HepG2 (cell line): ENCODE results near the gene INHA. TPM values are rescaled to one million over a fixed set of nuclear protein-coding genes. Genes with fewer than 3 reads are reported as not detected.

ENCODE experiments used
- CBX2 ChIP-seq, 2 experiments: fragments of 200-600 bp in 1 of 2; sonication (generic); formaldehyde crosslinking in 1 of 2; IDR thresholded peaks; 2 replicates each; pipeline versions ENCODE4 v1.7.0 to v1.8.1; 2018 to 2022; ENCODE audit warnings: low read depth in 2 of 2, low read length in 1 of 2, mild to moderate bottlenecking in 1 of 2, missing genetic modification reagents in 1 of 2
- KAT8 ChIP-seq: IDR thresholded peaks from 2 replicates; pipeline ENCODE4 v1.6.1; 2016; ENCODE audit warnings: missing genetic modification reagents, missing compliant biosample characterization
- MXI1 ChIP-seq: IDR thresholded peaks from 3 replicates; pipeline ENCODE4 v1.6.1; 2012; ENCODE audit warnings: low read depth, low read length, inconsistent platforms, borderline replicate concordance
- PRMT3 ChIP-seq: sonication (generic); formaldehyde crosslinking; IDR thresholded peaks from 2 replicates; pipeline ENCODE4 v1.8.1; 2022; ENCODE audit warnings: low read depth, mild to moderate bottlenecking, moderate library complexity, missing genetic modification reagents, borderline replicate concordance
- TAF1 ChIP-seq: sonication (generic); formaldehyde crosslinking; IDR thresholded peaks from 2 replicates; pipeline ENCODE4 v1.4.0; 2020; ENCODE audit warnings: missing genetic modification reagents
- TCF12 ChIP-seq, 2 experiments: fragments of 450-650 bp in 1 of 2; sonication (generic) in 1 of 2; formaldehyde crosslinking in 1 of 2; IDR thresholded peaks; 2 replicates each; pipeline versions ENCODE4 v1.6.1 to v1.8.0; 2017 to 2022; ENCODE audit warnings: antibody characterized with exemption in 1 of 2, mild to moderate bottlenecking in 1 of 2, missing genetic modification reagents in 1 of 2, moderate library complexity in 1 of 2
- ZIK1 ChIP-seq: sonication (generic); formaldehyde crosslinking; IDR thresholded peaks from 2 replicates; pipeline ENCODE4 v1.5.0; 2020; ENCODE audit warnings: mild to moderate bottlenecking, low read depth, missing genetic modification reagents, borderline replicate concordance
- ZNF552 ChIP-seq: sonication (generic); formaldehyde crosslinking; IDR thresholded peaks from 2 replicates; pipeline ENCODE4 v1.9.0; 2022; ENCODE audit warnings: missing genetic modification reagents, mild to moderate bottlenecking, borderline replicate concordance
- ZNF678 ChIP-seq: sonication (generic); formaldehyde crosslinking; IDR thresholded peaks from 2 replicates; pipeline ENCODE4 v1.4.0; 2020; ENCODE audit warnings: mild to moderate bottlenecking, missing genetic modification reagents
- polyA plus RNA-seq, 8 experiments: library from polyadenylated mRNA; depleted of rRNA in 3 of 8; stranded (reverse) in 7 of 8; unstranded in 1 of 8; fragments of >200 nt; fragmentation: Illumina TruSeq in 4 of 8; extraction: Trizol in 4 of 8; gene quantifications; 2 replicates each; pipeline versions ENCODE4 v1.2.1 to v1.2.3, GENCODE V29; 2011 to 2016; ENCODE audit warnings: low read depth in 4 of 8, missing spikeins in 1 of 8, mixed read lengths in 1 of 8; ENCODE audit not compliant: insufficient read depth in 1 of 8
- total RNA-seq, 5 experiments: library from RNA; depleted of rRNA; stranded (reverse); fragments of >200 nt; fragmentation: Illumina TruSeq; extraction: Trizol; gene quantifications; 2 replicates each; pipeline ENCODE4 v1.2.3, GENCODE V29; 2016; ENCODE audit warnings: low read depth in 1 of 5
- TF ChIP-seq, protein P1 (sequence below): sonication (generic); formaldehyde crosslinking; IDR thresholded peaks from 2 replicates; pipeline ENCODE4 v1.4.0; 2020; ENCODE audit warnings: missing genetic modification reagents
- TF ChIP-seq, protein P2 (sequence below): sonication (generic); formaldehyde crosslinking; IDR thresholded peaks from 2 replicates; pipeline ENCODE4 v1.4.0; 2020; ENCODE audit warnings: low read depth, mild to moderate bottlenecking, missing genetic modification reagents
- TF ChIP-seq, protein P3 (sequence below): sonication (generic); formaldehyde crosslinking; IDR thresholded peaks from 2 replicates; pipeline ENCODE4 v1.4.0; 2020; ENCODE audit warnings: missing genetic modification reagents
- TF ChIP-seq, protein P4 (sequence below): sonication (generic); formaldehyde crosslinking; IDR thresholded peaks from 2 replicates; pipeline ENCODE4 v1.4.0; 2020; ENCODE audit warnings: mild to moderate bottlenecking, missing genetic modification reagents, borderline replicate concordance

INHA gene
- total and polyA plus RNA-seq, 2 of the 13 experiments (the other 11 are each of a cell fraction or from before 2014, with no cell fraction given) = 4.1 to 15.2 TPM

DNA sequence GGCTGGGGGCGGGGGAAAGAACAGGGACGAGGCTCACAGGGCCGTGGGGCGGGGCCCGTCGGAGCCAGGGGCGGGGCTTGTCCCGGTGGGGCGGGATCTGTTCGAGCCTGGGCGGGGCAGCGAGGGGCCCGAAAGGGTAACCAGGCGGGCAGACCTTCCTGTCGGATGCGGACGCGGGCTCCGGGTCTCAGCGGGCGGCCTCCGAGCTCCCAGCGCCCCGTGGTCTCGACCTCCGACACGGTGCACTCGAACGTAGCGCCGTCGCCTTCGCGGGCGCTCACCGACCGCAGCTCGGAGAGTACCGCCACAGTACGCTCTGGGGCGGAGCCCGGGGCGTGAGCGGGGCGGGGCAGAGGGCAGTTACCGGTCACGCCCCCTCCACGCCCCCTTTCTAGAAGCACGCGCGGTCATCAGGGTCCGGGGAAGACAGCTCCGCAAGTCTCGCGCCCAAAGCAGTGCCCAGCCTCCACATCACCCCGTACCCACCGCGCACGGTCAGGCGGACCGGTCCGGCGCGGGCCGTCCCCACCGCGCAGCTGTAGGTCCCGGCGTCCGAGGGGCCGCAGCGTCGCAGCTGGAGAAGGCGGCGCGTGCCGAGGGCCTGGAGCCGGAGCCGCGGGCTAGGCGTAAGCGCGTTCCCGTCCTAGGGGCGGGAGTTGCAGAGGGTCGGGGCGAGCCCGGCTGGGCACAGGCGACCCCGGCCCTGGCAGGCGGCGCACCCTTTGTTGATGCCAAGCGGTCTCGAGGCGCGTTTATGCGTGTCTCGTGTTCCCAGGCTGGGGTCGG, 19.5 kb upstream of the INHA start (continued):
- TF ChIP-seq, protein P1, sequence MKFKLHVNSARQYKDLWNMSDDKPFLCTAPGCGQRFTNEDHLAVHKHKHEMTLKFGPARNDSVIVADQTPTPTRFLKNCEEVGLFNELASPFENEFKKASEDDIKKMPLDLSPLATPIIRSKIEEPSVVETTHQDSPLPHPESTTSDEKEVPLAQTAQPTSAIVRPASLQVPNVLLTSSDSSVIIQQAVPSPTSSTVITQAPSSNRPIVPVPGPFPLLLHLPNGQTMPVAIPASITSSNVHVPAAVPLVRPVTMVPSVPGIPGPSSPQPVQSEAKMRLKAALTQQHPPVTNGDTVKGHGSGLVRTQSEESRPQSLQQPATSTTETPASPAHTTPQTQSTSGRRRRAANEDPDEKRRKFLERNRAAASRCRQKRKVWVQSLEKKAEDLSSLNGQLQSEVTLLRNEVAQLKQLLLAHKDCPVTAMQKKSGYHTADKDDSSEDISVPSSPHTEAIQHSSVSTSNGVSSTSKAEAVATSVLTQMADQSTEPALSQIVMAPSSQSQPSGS (CRISPR knock-in tag) = 0 out of 2 replicates have a peak, but pooled peaks have one; percentile 18
- TF ChIP-seq, protein P2, sequence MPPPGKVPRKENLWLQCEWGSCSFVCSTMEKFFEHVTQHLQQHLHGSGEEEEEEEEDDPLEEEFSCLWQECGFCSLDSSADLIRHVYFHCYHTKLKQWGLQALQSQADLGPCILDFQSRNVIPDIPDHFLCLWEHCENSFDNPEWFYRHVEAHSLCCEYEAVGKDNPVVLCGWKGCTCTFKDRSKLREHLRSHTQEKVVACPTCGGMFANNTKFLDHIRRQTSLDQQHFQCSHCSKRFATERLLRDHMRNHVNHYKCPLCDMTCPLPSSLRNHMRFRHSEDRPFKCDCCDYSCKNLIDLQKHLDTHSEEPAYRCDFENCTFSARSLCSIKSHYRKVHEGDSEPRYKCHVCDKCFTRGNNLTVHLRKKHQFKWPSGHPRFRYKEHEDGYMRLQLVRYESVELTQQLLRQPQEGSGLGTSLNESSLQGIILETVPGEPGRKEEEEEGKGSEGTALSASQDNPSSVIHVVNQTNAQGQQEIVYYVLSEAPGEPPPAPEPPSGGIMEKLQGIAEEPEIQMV (CRISPR knock-in tag) = peak; percentile 88
- TF ChIP-seq ZNF678 (peak; percentile 97), TAF1 (peak; percentile 66), ZIK1 (CRISPR knock-in tag) (peak; percentile 82; the same call in 1 of the 2 replicates), PRMT3 (CRISPR knock-in tag) (peak; percentile 70; the same call in 1 of the 2 replicates), ZNF552 (CRISPR knock-in tag) (0 out of 2 replicates have a peak, but pooled peaks have one; percentile 29), KAT8 (CRISPR knock-in tag) (peak; percentile 35), TCF12 (IDR thresholded peaks at IDR 0.05) (no peak), TCF12 (CRISPR knock-in tag; IDR thresholded peaks at IDR 0.05) (no peak), CBX2 (IDR thresholded peaks at IDR 0.05; ENCODE audit: low read depth, low read length) (no peak), CBX2 (CRISPR knock-in tag; IDR thresholded peaks at IDR 0.05; ENCODE audit: low read depth) (no peak), MXI1 (peak; percentile 92; the same call in 2 of the 3 replicates)
- TF ChIP-seq, protein P3, sequence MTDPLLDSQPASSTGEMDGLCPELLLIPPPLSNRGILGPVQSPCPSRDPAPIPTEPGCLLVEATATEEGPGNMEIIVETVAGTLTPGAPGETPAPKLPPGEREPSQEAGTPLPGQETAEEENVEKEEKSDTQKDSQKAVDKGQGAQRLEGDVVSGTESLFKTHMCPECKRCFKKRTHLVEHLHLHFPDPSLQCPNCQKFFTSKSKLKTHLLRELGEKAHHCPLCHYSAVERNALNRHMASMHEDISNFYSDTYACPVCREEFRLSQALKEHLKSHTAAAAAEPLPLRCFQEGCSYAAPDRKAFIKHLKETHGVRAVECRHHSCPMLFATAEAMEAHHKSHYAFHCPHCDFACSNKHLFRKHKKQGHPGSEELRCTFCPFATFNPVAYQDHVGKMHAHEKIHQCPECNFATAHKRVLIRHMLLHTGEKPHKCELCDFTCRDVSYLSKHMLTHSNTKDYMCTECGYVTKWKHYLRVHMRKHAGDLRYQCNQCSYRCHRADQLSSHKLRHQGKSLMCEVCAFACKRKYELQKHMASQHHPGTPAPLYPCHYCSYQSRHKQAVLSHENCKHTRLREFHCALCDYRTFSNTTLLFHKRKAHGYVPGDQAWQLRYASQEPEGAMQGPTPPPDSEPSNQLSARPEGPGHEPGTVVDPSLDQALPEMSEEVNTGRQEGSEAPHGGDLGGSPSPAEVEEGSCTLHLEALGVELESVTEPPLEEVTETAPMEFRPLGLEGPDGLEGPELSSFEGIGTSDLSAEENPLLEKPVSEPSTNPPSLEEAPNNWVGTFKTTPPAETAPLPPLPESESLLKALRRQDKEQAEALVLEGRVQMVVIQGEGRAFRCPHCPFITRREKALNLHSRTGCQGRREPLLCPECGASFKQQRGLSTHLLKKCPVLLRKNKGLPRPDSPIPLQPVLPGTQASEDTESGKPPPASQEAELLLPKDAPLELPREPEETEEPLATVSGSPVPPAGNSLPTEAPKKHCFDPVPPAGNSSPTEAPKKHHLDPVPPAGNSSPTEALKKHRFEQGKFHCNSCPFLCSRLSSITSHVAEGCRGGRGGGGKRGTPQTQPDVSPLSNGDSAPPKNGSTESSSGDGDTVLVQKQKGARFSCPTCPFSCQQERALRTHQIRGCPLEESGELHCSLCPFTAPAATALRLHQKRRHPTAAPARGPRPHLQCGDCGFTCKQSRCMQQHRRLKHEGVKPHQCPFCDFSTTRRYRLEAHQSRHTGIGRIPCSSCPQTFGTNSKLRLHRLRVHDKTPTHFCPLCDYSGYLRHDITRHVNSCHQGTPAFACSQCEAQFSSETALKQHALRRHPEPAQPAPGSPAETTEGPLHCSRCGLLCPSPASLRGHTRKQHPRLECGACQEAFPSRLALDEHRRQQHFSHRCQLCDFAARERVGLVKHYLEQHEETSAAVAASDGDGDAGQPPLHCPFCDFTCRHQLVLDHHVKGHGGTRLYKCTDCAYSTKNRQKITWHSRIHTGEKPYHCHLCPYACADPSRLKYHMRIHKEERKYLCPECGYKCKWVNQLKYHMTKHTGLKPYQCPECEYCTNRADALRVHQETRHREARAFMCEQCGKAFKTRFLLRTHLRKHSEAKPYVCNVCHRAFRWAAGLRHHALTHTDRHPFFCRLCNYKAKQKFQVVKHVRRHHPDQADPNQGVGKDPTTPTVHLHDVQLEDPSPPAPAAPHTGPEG (CRISPR knock-in tag) = no peak; the same call in 1 of the 2 replicates
- TF ChIP-seq, protein P4, sequence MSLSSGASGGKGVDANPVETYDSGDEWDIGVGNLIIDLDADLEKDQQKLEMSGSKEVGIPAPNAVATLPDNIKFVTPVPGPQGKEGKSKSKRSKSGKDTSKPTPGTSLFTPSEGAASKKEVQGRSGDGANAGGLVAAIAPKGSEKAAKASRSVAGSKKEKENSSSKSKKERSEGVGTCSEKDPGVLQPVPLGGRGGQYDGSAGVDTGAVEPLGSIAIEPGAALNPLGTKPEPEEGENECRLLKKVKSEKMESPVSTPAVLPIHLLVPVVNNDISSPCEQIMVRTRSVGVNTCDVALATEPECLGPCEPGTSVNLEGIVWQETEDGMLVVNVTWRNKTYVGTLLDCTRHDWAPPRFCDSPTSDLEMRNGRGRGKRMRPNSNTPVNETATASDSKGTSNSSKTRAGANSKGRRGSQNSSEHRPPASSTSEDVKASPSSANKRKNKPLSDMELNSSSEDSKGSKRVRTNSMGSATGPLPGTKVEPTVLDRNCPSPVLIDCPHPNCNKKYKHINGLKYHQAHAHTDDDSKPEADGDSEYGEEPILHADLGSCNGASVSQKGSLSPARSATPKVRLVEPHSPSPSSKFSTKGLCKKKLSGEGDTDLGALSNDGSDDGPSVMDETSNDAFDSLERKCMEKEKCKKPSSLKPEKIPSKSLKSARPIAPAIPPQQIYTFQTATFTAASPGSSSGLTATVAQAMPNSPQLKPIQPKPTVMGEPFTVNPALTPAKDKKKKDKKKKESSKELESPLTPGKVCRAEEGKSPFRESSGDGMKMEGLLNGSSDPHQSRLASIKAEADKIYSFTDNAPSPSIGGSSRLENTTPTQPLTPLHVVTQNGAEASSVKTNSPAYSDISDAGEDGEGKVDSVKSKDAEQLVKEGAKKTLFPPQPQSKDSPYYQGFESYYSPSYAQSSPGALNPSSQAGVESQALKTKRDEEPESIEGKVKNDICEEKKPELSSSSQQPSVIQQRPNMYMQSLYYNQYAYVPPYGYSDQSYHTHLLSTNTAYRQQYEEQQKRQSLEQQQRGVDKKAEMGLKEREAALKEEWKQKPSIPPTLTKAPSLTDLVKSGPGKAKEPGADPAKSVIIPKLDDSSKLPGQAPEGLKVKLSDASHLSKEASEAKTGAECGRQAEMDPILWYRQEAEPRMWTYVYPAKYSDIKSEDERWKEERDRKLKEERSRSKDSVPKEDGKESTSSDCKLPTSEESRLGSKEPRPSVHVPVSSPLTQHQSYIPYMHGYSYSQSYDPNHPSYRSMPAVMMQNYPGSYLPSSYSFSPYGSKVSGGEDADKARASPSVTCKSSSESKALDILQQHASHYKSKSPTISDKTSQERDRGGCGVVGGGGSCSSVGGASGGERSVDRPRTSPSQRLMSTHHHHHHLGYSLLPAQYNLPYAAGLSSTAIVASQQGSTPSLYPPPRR = peak; percentile 61
